Tibial nerve (tissue), 4 donors: ENCODE data around the gene TTC3. TPM values are rescaled to one million over a fixed set of nuclear protein-coding genes. Genes with fewer than 3 reads are reported as not detected.
A peak's percentile ranks its signal among the peaks of the same experiment; 100 is the strongest.

Source experiments
- DNase-seq, 2 donors: peaks; one replicate each; pipeline ENCODE4 v3.0.0-alpha.2; 2019; ENCODE audit warnings: low spot score in 2 of 2
- H3K27ac ChIP-seq, 4 donors: fragments of 200-600 bp; sonication (generic) in 3 of 4; one replicate each; pipeline ENCODE4 v1.5.1; 2017 to 2019; ENCODE audit warnings: mild to moderate bottlenecking in 1 of 4
- H3K27me3 ChIP-seq, 2 donors: fragments of 200-600 bp; sonication (generic) in 1 of 2; one replicate each; pipeline versions ENCODE4 v1.5.1 to v1.6.0; 2017 to 2019
- H3K36me3 ChIP-seq, 3 donors: fragments of 200-600 bp; sonication (generic); one replicate each; pipeline ENCODE4 v1.5.1; 2018 to 2019
- H3K4me1 ChIP-seq, 4 donors: fragments of 200-600 bp; sonication (generic) in 3 of 4; one replicate each; pipeline ENCODE4 v1.5.1; 2017 to 2019
- H3K4me3 ChIP-seq, 4 donors: fragments of 200-600 bp; sonication (generic) in 3 of 4; one replicate each; pipeline ENCODE4 v1.5.1; 2017 to 2019; ENCODE audit warnings: mild to moderate bottlenecking in 1 of 4, moderate library complexity in 1 of 4
- H3K9me3 ChIP-seq, 4 donors: fragments of 200-600 bp; sonication (generic) in 3 of 4; one replicate each; pipeline ENCODE4 v1.5.1; 2017 to 2019
- CTCF ChIP-seq, 5 experiments: fragments of 200-600 bp in 3 of 5; fragments of 450-650 bp in 2 of 5; sonication (generic) in 3 of 5; IDR thresholded peaks; one replicate each; pipeline ENCODE4 v1.5.1; 2016 to 2019; ENCODE audit warnings: antibody characterized with exemption in 5 of 5, mild to moderate bottlenecking in 3 of 5, moderate library complexity in 2 of 5
- EP300 ChIP-seq, 2 donors: sonication (generic); formaldehyde crosslinking; IDR thresholded peaks; one replicate each; pipeline ENCODE4 v1.6.1; 2017; ENCODE audit warnings: antibody characterized with exemption in 2 of 2, mild to moderate bottlenecking in 1 of 2
- POLR2A ChIP-seq, 2 donors: fragments of 450-650 bp; IDR thresholded peaks; one replicate each; pipeline ENCODE4 v1.6.1; 2017; ENCODE audit warnings: antibody characterized with exemption in 2 of 2, mild to moderate bottlenecking in 2 of 2, moderate library complexity in 2 of 2
- WGBS, 2 donors: methylation state at CpG; one replicate each; pipeline ENCODE4 v1.1.5; 2018; 5-methylcytosine and 5-hydroxymethylcytosine counted together
- total RNA-seq, 4 donors: library from RNA; depleted of rRNA; stranded (reverse); fragments of >200 nt; gene quantifications; one replicate each; pipeline ENCODE4 v1.1.0, GENCODE V29; 2016

TTC3 gene
- 100 to 1,000 TPM; 136 to 259 (median 158) TPM for total RNA-seq

- H3K9me3 ChIP-seq: no peaks in the 10 kb centered on the region
- no peaks in the 10 kb centered on the region for H3K27me3 ChIP-seq
- H3K4me1 ChIP-seq: peaks cover 0 to 40% (median 12%) of the 10 kb centered on the region in 4 donors
- WGBS, 2 donors: 0% methylated on average over 1 to 8 of the region's 61 CpGs
- H3K36me3 ChIP-seq: peaks cover 0 to 16% (median 0%) of the 10 kb centered on the region in 3 donors
- DNase-seq: peak; percentile 83 to 85
- peak within 1 kb of the TSS; percentile 81 to 93 (median 90) for H3K4me3 ChIP-seq
- peak within 1 kb of the TSS; percentile 98 to 99 (median 98) for H3K27ac ChIP-seq
- TF ChIP-seq POLR2A (IDR thresholded peaks at IDR 0.05): peak; percentile 84 to 92
- peak in 1 of 5 experiments; percentile 35 for TF ChIP-seq CTCF (IDR thresholded peaks at IDR 0.05)
- peak; percentile 57 to 92 for TF ChIP-seq EP300 (IDR thresholded peaks at IDR 0.05)
Observed at GRCh38 chr21:37072988-37073416, at the start of gene TTC3, which contains the start of gene PIGP. Gene TTC3, plus strand, starts transcription at chr21:37073254. Its CDS starts 14,004 bp downstream, at chr21:37087258. Gene PIGP, minus strand, starts transcription at chr21:37073071. Its CDS starts 556 bp downstream, at chr21:37072515.

- peaks cover 0 to 5% (median 0%) of the 10 kb centered on the region in 4 donors for H3K4me1 ChIP-seq
- TF ChIP-seq CTCF (IDR thresholded peaks at IDR 0.05) (no peak), POLR2A (IDR thresholded peaks at IDR 0.05) (no peak), EP300 (IDR thresholded peaks at IDR 0.05) (no peak)
- 35 to 43% methylated on average over 4 of the region's 4 CpGs for WGBS, 2 donors
- no peaks in the 10 kb centered on the region for H3K36me3 ChIP-seq
- H3K9me3 ChIP-seq: no peaks in the 10 kb centered on the region
- peak overlapping the region in 1 of 4 donors; percentile 24 for H3K27ac ChIP-seq
- DNase-seq: no peak
- no peaks in the 10 kb centered on the region for H3K27me3 ChIP-seq
- H3K4me3 ChIP-seq: no peak overlapping the region
Observed at GRCh38 chr21:37026499-37026898, 46.6 kb upstream of the TTC3 start.

GRCh38 chr21:37028570-37028969, 44.5 kb upstream of the TTC3 start:
- 75 to 83% methylated on average over 4 of the region's 4 CpGs for WGBS, 2 donors
- peaks cover 0 to 5% (median 0%) of the 10 kb centered on the region in 4 donors for H3K4me1 ChIP-seq

GRCh38 chr21:37030864-37031263, 42.2 kb upstream of the TTC3 start:
- Histone ChIP-seq H3K4me1 (peaks cover 0 to 5% (median 0%) of the 10 kb centered on the region in 4 donors), H3K4me3 (no peak overlapping the region), H3K9me3 (no peaks in the 10 kb centered on the region), H3K27me3 (no peaks in the 10 kb centered on the region), H3K27ac (no peak overlapping the region), H3K36me3 (no peaks in the 10 kb centered on the region)
- 90 to 92% methylated on average over 4 of the region's 4 CpGs for WGBS, 2 donors
- no peak for DNase-seq
- TF ChIP-seq POLR2A (IDR thresholded peaks at IDR 0.05) (no peak), EP300 (IDR thresholded peaks at IDR 0.05) (no peak), CTCF (IDR thresholded peaks at IDR 0.05) (no peak)

More at GRCh38 chr21:37028570-37028969, 44.5 kb upstream of the TTC3 start:
- TF ChIP-seq EP300 (IDR thresholded peaks at IDR 0.05) (no peak), CTCF (IDR thresholded peaks at IDR 0.05) (no peak), POLR2A (IDR thresholded peaks at IDR 0.05) (no peak)
- DNase-seq: no peak
- H3K27ac ChIP-seq: no peak overlapping the region
- H3K9me3 ChIP-seq: no peaks in the 10 kb centered on the region
- H3K27me3 ChIP-seq: no peaks in the 10 kb centered on the region
- H3K36me3 ChIP-seq: no peaks in the 10 kb centered on the region
- H3K4me3 ChIP-seq: no peak overlapping the region

DNA sequence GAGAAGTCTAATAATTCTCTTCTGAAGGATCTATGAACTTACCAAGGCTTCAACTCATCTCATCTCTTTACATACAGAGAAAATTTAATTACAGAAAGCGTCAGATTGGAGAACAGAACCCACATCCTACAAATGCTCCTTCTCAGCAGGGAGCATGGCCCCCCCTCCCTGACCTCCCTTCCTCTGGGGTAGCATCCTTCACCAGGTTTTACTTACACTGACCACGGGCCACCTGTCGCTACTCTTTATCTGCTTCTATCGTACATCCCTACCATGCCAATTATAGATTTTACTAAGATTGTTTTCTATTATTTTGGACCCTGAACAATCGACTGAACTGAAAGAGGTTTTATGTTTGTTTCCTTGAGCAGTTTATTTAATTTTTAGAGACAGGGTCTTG, 40.8 kb upstream of the TTC3 start:
- Histone ChIP-seq H3K36me3 (no peaks in the 10 kb centered on the region), H3K4me1 (no peaks in the 10 kb centered on the region), H3K27me3 (no peaks in the 10 kb centered on the region), H3K4me3 (no peak overlapping the region), H3K27ac (no peak overlapping the region), H3K9me3 (no peaks in the 10 kb centered on the region)
- TF ChIP-seq EP300 (IDR thresholded peaks at IDR 0.05) (no peak), CTCF (IDR thresholded peaks at IDR 0.05) (no peak), POLR2A (IDR thresholded peaks at IDR 0.05) (no peak)
- no peak for DNase-seq
- WGBS, 2 donors: 85 to 88% methylated on average over 5 of the region's 5 CpGs
